Glomerular visceral epithelial cell (primary cell): Measurements from ENCODE around the gene BTAF1.

Source experiments
- DNase-seq: peaks from one replicate; pipeline ENCODE4 v3.0.0-alpha.2; 2016; ENCODE audit errors: extremely low spot score

BTAF1 gene

GRCh38 chr10:91908337-91909116, 15.0 kb upstream of the BTAF1 start:
- peak; percentile 77 for DNase-seq

DNA sequence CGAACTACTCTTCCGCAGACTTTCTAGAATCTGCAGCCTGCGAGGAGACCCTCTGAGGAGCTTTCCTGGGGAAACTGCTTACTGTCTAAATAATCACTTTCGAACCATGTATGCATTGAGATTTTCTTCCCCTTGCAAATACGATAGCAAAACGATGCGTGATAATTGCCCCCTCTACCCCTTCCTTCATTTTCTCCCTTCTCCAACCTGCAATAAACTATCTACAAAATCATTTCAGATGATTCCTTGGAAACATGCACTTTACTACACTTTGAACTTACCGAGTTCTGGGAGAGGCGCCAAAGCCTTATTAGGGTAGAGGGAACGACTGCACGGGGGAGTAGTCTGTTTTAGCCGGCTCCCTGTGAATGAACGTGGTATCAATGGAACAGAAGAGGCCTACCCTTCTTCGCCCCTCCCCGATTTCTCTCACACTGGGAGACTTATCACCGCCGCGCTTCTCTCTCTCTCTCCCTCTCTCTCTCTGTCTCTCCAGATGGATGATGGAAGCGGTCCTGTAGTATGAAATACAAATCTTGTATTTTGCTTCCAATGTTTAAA, 14.4 kb upstream of the BTAF1 start, which contains the start of gene FGFBP3:
TSS of gene FGFBP3 (minus strand) at position 370 of the 561 bp plus-strand sequence. CDS start 517 bp downstream, outside the sequence.
- peak; percentile 50 for DNase-seq

DNA sequence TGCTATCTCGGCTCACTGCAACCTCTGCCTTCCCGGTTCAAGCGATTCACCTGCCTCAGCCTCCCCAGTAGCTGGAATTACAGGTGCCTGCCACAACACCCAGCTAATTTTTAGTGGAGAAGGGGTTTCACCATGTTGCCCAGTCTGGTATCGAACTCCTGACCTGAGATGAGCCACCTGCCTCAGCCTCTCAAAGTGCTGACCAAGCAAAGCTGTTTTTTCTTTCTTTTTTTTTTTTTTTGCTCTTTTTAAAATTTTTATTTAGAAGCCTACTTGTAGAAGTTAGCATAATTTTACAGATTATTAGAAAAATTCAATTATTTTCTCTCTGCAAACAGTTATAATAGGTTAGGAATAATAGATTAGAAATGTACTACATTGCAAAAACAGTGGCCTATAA, 13.1 kb upstream of the BTAF1 start:
- DNase-seq, result no peak

- no peak for DNase-seq
These were observed 3.9 kb upstream of the BTAF1 start for GRCh38 chr10:91919651-91920050.

GRCh38 chr10:91924212-91925021, 847 bp downstream of the BTAF1 start:
- DNase-seq, result no peak

GRCh38 chr10:91925022-91925320, 1.4 kb downstream of the BTAF1 start:
- no peak for DNase-seq

GRCh38 chr10:91930939-91931338, 7.4 kb downstream of the BTAF1 start:
- DNase-seq, result no peak

DNA sequence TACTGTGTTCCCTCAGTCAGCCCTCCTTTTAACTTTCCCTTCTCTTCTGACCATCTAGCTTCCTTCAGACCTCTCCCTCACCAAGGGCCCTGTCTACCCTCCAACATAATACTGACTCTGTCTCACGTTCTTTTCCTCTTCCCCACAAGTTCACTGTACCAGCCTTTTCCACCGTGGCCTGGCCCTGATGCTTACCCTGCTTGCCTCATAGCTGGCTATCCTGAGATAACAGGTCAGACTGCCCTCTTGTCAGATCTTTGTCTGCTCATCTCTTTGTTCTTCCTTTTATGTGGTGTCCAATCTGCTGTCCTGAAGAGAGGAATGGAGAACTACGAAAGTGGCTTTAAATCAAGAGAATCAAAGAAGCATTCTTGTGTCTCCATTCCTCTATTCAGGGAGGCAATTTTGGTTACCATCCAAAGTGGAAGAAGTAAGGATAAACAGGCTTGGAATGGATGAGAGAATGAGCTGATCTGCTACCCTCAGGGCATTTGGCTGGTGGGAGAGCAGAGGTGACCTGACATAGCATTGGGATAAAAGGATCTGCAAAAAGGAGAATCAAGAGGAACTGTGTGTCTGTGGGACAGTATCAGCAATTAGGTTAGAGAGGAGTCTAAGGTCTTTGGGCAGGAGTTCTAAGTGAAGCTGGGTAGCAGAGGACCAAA, 8.1 kb downstream of the BTAF1 start:
- no peak for DNase-seq

DNA sequence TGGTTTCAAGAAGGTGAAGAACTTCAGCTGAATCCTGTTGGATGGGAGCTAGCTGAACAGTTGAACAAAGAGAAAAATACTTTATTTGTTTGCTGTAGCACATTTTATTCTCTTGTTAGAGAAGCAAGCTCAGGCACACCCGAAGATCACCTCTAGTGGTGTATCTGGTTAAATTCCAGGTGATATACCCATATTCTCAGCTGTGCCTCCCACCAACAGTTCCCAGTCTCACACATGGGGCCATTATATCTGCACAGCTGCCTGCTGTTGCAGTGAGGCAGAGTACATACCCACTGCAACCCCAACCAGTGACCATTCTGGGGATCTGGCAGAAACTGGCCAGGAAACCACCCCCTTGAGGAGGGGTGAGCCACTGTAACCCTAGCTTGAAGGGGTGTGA, 9.2 kb downstream of the BTAF1 start:
- DNase-seq, result no peak

GRCh38 chr10:91935886-91936285, 12.3 kb downstream of the BTAF1 start:
- no peak for DNase-seq

GRCh38 chr10:91939653-91940052, 16.1 kb downstream of the BTAF1 start:
- no peak for DNase-seq

- DNase-seq, result no peak
These were observed 17.9 kb downstream of the BTAF1 start for GRCh38 chr10:91941426-91941825.

DNA sequence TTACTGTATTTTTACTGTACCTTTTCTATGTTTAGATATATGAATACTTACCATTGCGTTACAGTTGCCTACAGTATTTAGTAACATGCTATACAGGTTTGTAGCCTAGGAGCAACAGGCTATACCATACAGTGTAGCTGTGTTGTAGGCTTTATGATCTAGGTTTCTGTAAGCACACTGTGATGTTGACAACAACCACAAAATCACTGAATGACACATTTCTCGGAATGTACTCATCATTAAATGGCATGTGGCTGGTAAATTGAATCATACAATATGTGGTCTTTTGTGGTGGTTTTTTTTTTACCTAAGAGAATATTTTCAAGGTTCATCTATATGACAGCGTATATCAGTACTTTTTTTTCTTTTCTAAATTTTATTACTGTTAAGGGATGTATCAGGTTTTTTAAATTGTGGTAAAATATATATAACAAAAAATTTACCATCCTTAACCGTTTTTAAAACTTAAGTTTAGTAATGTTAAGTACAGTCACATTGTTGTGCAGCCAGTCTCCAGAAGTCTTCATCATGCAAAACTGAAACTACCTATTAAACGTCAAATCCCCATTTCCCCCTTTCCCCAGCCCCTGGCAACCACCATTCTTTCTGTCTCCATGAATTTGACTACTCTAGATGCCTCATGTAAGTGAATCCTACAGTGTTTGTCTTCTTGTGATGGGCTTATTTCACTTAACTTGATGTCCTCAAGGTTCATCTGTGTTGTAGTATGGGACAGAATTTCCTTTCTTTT, 21.5 kb downstream of the BTAF1 start:
- peak; percentile 64 for DNase-seq

DNA sequence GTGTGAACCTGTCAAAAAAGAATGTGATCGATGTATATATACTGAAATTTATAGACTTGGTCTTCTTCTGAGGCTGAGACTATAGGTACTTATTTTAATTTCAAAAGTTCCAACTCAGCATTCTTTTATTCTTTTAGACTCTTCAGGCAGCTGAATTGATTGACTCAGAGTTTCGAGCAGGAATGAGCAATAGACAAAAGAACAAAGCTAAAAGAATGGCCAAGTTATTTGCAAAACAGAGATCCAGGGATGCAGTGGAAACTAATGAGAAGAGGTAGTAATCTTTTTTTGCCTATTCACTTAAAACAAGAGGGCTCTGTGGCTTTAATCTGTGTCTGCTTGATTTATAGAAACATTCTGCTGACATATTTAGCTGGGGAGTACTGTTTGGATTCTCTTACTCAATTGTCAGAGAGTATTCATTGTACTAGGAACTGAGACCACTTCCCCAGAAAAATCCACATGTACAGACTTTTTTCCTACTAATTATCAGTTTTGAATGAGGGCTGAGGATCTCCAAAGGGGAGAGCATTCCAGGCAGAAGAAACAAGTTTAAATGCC, 30.1 kb downstream of the BTAF1 start:
- DNase-seq, result no peak

DNA sequence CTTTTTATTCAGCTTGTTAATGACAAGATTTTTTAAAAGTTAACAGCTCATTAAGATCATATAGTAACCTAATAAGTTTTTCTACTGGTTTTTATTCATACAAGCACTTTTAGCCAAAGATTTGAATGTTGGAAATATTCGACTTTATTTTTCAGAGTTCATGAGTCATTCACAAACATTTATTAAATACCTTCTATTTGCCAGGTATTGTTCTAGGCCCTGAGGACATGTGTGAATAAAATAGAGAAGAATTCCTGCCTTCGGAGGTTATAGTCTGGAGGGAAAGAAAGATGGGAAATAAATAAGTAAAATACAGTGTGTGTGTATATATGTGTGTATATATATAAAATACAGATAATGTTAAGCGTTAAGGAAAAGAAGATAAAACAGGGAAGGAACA, 31.5 kb downstream of the BTAF1 start:
- no peak for DNase-seq

DNA sequence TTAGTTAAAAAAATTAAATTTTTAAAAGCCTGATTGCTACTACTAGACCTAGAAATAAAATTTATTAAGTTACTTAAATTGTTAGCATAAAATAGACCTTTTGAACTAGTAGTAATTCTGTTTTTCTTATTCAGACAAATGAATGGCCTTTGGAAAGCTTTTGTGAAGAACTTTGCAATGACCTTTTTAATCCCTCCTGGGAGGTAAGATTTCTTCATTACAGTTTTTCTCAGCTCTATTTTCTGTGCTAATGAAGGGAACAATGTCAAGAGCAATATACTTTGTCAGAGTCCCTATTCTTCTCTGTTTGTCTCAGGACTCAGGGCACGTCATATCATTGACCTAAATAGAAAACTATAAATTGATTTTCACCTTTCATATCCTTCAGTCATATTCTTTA, 33.5 kb downstream of the BTAF1 start:
- DNase-seq, result no peak

DNA sequence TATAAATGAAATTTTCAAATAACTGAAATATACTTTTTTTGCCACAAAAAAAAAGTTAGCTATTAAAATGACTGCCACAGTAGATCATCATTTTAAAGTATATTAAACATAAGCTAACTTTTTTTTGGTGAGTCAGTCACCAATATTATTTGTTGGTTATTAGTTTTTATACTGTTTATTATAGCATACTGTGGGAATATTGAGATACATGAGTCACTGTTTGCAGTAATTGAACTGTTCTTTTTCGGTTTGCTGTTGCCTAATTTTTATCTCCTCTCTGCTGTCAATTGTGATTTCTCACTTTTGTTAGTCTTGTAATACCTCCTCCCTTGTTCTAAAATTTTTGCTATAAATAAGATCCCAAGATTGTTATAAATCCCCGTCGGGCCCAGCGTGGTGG, 45.7 kb downstream of the BTAF1 start:
- DNase-seq, result no peak

GRCh38 chr10:91974960-91975359, 51.4 kb downstream of the BTAF1 start:
- DNase-seq, result peak; percentile 25

DNA sequence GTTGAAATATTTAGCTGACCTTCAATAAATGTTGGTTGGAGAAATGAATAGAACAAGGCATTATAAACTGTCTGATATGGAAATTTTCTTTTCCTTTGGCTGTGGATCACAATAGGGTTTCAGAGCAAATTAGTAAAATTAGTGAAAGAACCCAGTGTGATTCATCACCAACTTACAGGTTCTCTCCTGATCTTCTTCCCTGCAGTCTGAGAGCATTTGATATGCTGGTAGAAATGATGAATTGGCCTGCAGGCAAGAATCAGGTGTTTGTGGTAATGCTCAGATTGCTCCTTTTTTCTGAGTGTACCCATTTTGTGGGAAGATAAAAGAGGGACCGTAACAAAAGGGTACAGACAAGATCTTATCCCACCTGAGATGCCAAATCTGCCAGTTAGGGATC, 51.9 kb downstream of the BTAF1 start:
- DNase-seq, result no peak

- no peak for DNase-seq
These were observed 52.9 kb downstream of the BTAF1 start for GRCh38 chr10:91976317-91977051.

- no peak for DNase-seq
These were observed 53.9 kb downstream of the BTAF1 start for GRCh38 chr10:91977491-91977890.
